Activated CD4-positive, alpha-beta T cell treated with anti-CD3 and anti-CD28 coated beads, Interleukin-2, amount 10 ng/mL, durations not matched to agents 7 days and 5 days (primary cell): ENCODE results near the gene EVX2. TPM values are rescaled to one million over a fixed set of nuclear protein-coding genes. Genes with fewer than 3 reads are reported as not detected.

ENCODE experiments used
- CTCF ChIA-PET: fragments of 350-600 bp; sonication (Branson Sonifier 250); formaldehyde crosslinking; loops from one replicate; lab custom pipeline; 2021; ENCODE audit warnings: antibody characterized with exemption; lab: Charles Lee
- POLR2A ChIA-PET: fragments of 350-600 bp; sonication (Branson Sonifier 250); formaldehyde crosslinking; loops from one replicate; lab custom pipeline; 2021; ENCODE audit warnings: antibody characterized with exemption; lab: Charles Lee
- DNase-seq: peaks from one replicate; pipeline ENCODE4 v3.0.0-alpha.2; 2020
- H3K27ac Mint-ChIP-seq: one replicate; pipeline ENCODE4 v1.8.0; 2021; ENCODE audit warnings: mild to moderate bottlenecking, moderate library complexity, mixed read lengths
- H3K27me3 Mint-ChIP-seq: one replicate; pipeline ENCODE4 v1.8.0; 2021; ENCODE audit warnings: mixed read lengths
- H3K36me3 Mint-ChIP-seq: one replicate; pipeline ENCODE4 v1.8.0; 2021; ENCODE audit warnings: low read depth, mixed read lengths
- H3K4me1 Mint-ChIP-seq: one replicate; pipeline ENCODE4 v1.8.0; 2021; ENCODE audit warnings: mixed read lengths
- H3K4me3 Mint-ChIP-seq: one replicate; pipeline ENCODE4 v1.8.0; 2021; ENCODE audit warnings: mild to moderate bottlenecking, moderate library complexity, mixed read lengths
- H3K9me3 Mint-ChIP-seq: one replicate; pipeline ENCODE4 v1.8.0; 2021; ENCODE audit warnings: mixed read lengths
- total RNA-seq, 2 experiments: library from RNA; stranded (reverse); gene quantifications; one replicate each; pipeline ENCODE4 v1.2.3, GENCODE V29; 2021

The EVX2 gene
- total RNA-seq, 2 experiments from 2014 or later = not detected

- CTCF ChIA-PET = no interaction called here
- Mint-ChIP-seq H3K9me3 (no peaks in the 10 kb centered on the region), H3K27ac (no peak overlapping the region), H3K4me3 (no peak overlapping the region), H3K4me1 (peaks cover 2% of the 10 kb centered on the region), H3K36me3 (no peaks in the 10 kb centered on the region), H3K27me3 (peaks cover 86% of the 10 kb centered on the region)
- POLR2A ChIA-PET = no interaction called here
- DNase-seq = no peak
Measured at GRCh38 chr2:176067589-176068418, 16.0 kb downstream of the EVX2 start.

- Mint-ChIP-seq H3K4me3 (no peak overlapping the region), H3K4me1 (peaks cover 2% of the 10 kb centered on the region), H3K27ac (no peak overlapping the region), H3K27me3 (peaks cover 84% of the 10 kb centered on the region), H3K36me3 (no peaks in the 10 kb centered on the region), H3K9me3 (no peaks in the 10 kb centered on the region)
- CTCF ChIA-PET = no interaction called here
- POLR2A ChIA-PET = no interaction called here
- DNase-seq = no peak
Measured at GRCh38 chr2:176066645-176067588, 16.8 kb downstream of the EVX2 start.

GRCh38 chr2:176063958-176064357 is 19.8 kb downstream of the EVX2 start:
- no peaks in the 10 kb centered on the region for H3K9me3 Mint-ChIP-seq
- ChIA-PET CTCF (interaction anchor here (0.6 to 1.5 kb wide), 3 partner anchors 16 to 621 kb away, joined by 3 to 4 read pairs (median 3); no protein-coding TSS in a partner anchor), POLR2A (interaction anchor here (0.6 kb wide), 1 partner anchor 742 kb away, joined by 3 read pairs; no protein-coding TSS in a partner anchor)
- no peak overlapping the region for H3K27ac Mint-ChIP-seq
- peaks cover 68% of the 10 kb centered on the region for H3K27me3 Mint-ChIP-seq
- no peak overlapping the region for H3K4me3 Mint-ChIP-seq
- no peak for DNase-seq
- H3K4me1 Mint-ChIP-seq = peaks cover 2% of the 10 kb centered on the region
- H3K36me3 Mint-ChIP-seq = no peaks in the 10 kb centered on the region

- no peak overlapping the region for H3K4me3 Mint-ChIP-seq
- no peak overlapping the region for H3K27ac Mint-ChIP-seq
- POLR2A ChIA-PET = no interaction called here
- no peak for DNase-seq
- H3K36me3 Mint-ChIP-seq = no peaks in the 10 kb centered on the region
- peaks cover 41% of the 10 kb centered on the region for H3K27me3 Mint-ChIP-seq
- CTCF ChIA-PET = no interaction called here
- no peaks in the 10 kb centered on the region for H3K4me1 Mint-ChIP-seq
- no peaks in the 10 kb centered on the region for H3K9me3 Mint-ChIP-seq
Measured at GRCh38 chr2:176056406-176056805, 27.4 kb downstream of the EVX2 start.

GRCh38 chr2:176039375-176039774 is 44.4 kb downstream of the EVX2 start:
- H3K36me3 Mint-ChIP-seq = no peaks in the 10 kb centered on the region
- H3K27ac Mint-ChIP-seq = no peak overlapping the region
- H3K4me3 Mint-ChIP-seq = no peak overlapping the region
- DNase-seq = no peak
- H3K4me1 Mint-ChIP-seq = no peaks in the 10 kb centered on the region
- CTCF ChIA-PET = no interaction called here
- peaks cover 20% of the 10 kb centered on the region for H3K27me3 Mint-ChIP-seq
- POLR2A ChIA-PET = no interaction called here
- H3K9me3 Mint-ChIP-seq = no peaks in the 10 kb centered on the region

GRCh38 chr2:176038694-176039093 is 45.1 kb downstream of the EVX2 start:
- ChIA-PET CTCF (no interaction called here), POLR2A (no interaction called here)
- Mint-ChIP-seq H3K4me3 (no peak overlapping the region), H3K9me3 (no peaks in the 10 kb centered on the region), H3K36me3 (no peaks in the 10 kb centered on the region), H3K27me3 (peaks cover 21% of the 10 kb centered on the region), H3K27ac (no peak overlapping the region), H3K4me1 (no peaks in the 10 kb centered on the region)
- DNase-seq = no peak

GRCh38 chr2:176035013-176035691 is 48.6 kb downstream of the EVX2 start:
- CTCF ChIA-PET = no interaction called here
- POLR2A ChIA-PET = no interaction called here

GRCh38 chr2:176027806-176028205 is 56.0 kb downstream of the EVX2 start:
- peaks cover 33% of the 10 kb centered on the region for H3K27me3 Mint-ChIP-seq
- no peak overlapping the region for H3K4me3 Mint-ChIP-seq
- CTCF ChIA-PET = no interaction called here
- no peak overlapping the region for H3K27ac Mint-ChIP-seq
- POLR2A ChIA-PET = no interaction called here
- no peaks in the 10 kb centered on the region for H3K9me3 Mint-ChIP-seq
- H3K4me1 Mint-ChIP-seq = no peaks in the 10 kb centered on the region
- DNase-seq = no peak
- H3K36me3 Mint-ChIP-seq = no peaks in the 10 kb centered on the region

More at GRCh38 chr2:176035013-176035691, 48.6 kb downstream of the EVX2 start:
- no peak overlapping the region for H3K4me3 Mint-ChIP-seq
- H3K27me3 Mint-ChIP-seq = peaks cover 23% of the 10 kb centered on the region
- H3K36me3 Mint-ChIP-seq = no peaks in the 10 kb centered on the region
- H3K9me3 Mint-ChIP-seq = no peaks in the 10 kb centered on the region
- H3K27ac Mint-ChIP-seq = no peak overlapping the region
- no peaks in the 10 kb centered on the region for H3K4me1 Mint-ChIP-seq
- DNase-seq = no peak

Other genes starting within 250 kb of the EVX2 start
- 10 to 100 TPM; 35.1 to 35.7 TPM for gene LNPK, start 81.7 kb downstream of the EVX2 start, total RNA-seq
- not detected for gene HOXD13, start 8.8 kb upstream of the EVX2 start, total RNA-seq
- gene HOXD12, start 15.8 kb upstream of the EVX2 start, total RNA-seq = not detected
- gene HOXD11, start 23.3 kb upstream of the EVX2 start, total RNA-seq = not detected
- not detected for gene HOXD10, start 32.8 kb upstream of the EVX2 start, total RNA-seq
- not detected for gene HOXD9, start 38.8 kb upstream of the EVX2 start, total RNA-seq
- not detected for gene HOXD8, start 45.7 kb upstream of the EVX2 start, total RNA-seq
- not detected for gene HOXD4, start 67.6 kb upstream of the EVX2 start, total RNA-seq
- gene HOXD3, start 73.3 kb upstream of the EVX2 start, total RNA-seq = not detected
- gene HOXD1, start 104.7 kb upstream of the EVX2 start, total RNA-seq = not detected
- 10 to 100 TPM; 11.2 to 13.2 TPM for gene MTX2, start 185.5 kb upstream of the EVX2 start, total RNA-seq